ENCODE results near the gene SNX2.

The SNX2 gene

DNA sequence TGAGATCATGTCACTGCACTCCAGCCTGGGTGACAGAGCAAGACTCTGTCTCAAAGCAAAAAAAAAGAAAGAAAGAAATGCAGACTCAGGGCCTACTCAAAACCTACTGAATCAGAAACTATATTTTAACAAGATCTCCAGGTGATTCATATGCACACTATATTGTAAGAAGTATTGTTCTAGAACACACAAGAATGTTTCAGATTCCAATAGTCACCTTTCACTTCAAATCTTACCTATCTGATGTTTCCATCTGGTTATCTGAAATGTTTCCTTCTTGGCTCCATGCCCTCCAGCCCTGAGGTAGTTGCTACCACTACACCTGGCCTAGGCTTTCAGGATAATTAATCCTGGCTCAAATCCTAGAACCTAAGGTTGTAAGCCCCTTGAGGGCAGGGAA is 36.8 kb upstream of the SNX2 start:
- no peak overlapping the region for H3K27ac ChIP-seq
- no peaks in the 10 kb centered on the region for H3K9me3 ChIP-seq (ENCODE audit: severe bottlenecking)

DNA sequence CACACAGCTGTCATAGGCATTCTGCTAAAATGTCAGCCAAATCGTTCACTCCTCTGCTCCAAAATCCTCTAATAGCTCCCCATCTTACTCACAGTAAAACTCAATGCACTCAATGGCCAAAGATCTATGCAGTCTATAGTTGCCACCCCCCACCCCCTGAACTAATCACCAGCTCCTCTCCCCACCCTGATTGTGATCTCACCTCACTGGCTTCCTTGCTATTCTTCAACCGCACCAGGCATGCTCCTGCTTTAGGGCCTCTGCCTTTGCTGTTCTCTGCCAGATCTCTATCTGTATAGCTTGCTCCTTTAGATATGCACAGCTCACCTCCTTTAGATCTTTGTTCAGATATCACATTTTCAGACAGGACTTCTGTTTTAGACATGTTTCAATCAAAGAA is 33.2 kb upstream of the SNX2 start:
- Histone ChIP-seq H3K27me3 (ENCODE audit: insufficient read depth, low read depth, severe bottlenecking) (no peaks in the 10 kb centered on the region), H3K4me3 (ENCODE audit: low read depth, low read length) (no peak overlapping the region), H3K9me3 (ENCODE audit: severe bottlenecking) (no peaks in the 10 kb centered on the region), H3K27ac (no peak overlapping the region), H3K36me3 (no peaks in the 10 kb centered on the region)
- no peak for DNase-seq
- TF ChIP-seq, protein P1, sequence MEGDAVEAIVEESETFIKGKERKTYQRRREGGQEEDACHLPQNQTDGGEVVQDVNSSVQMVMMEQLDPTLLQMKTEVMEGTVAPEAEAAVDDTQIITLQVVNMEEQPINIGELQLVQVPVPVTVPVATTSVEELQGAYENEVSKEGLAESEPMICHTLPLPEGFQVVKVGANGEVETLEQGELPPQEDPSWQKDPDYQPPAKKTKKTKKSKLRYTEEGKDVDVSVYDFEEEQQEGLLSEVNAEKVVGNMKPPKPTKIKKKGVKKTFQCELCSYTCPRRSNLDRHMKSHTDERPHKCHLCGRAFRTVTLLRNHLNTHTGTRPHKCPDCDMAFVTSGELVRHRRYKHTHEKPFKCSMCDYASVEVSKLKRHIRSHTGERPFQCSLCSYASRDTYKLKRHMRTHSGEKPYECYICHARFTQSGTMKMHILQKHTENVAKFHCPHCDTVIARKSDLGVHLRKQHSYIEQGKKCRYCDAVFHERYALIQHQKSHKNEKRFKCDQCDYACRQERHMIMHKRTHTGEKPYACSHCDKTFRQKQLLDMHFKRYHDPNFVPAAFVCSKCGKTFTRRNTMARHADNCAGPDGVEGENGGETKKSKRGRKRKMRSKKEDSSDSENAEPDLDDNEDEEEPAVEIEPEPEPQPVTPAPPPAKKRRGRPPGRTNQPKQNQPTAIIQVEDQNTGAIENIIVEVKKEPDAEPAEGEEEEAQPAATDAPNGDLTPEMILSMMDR (IDR thresholded peaks at IDR 0.05; ENCODE audit: low read depth, low read length) = no peak

More for the DNA sequence above, 36.8 kb upstream of the SNX2 start:
- Histone ChIP-seq H3K27me3 (ENCODE audit: insufficient read depth, low read depth, severe bottlenecking) (no peaks in the 10 kb centered on the region), H3K4me3 (ENCODE audit: low read depth, low read length) (no peak overlapping the region), H3K36me3 (no peaks in the 10 kb centered on the region)
- TF ChIP-seq, protein P1 (IDR thresholded peaks at IDR 0.05; ENCODE audit: low read depth, low read length) = no peak
- no peak for DNase-seq

DNA sequence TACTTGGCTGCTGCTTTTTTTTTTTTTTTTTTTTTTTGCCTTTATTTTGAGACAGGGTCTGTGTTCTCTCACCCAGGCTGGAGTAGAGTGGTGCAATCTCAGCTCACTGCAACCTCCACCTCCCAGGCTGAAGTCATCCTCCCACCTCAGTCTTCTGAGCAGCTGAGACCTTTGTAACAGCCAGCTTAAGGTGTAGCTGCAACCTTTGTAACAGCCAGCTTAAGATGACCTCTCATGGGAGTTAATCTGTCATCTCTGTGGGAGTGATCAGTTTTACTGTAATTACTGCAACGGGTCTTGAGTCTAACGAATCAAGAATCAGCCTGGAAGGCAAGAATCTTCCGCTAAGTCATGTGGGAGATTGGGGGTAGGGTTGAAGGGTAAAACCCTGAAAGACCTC is 31.6 kb upstream of the SNX2 start:
- TF ChIP-seq, protein P1 (IDR thresholded peaks at IDR 0.05; ENCODE audit: low read depth, low read length) = no peak
- Histone ChIP-seq H3K4me3 (ENCODE audit: low read depth, low read length) (no peak overlapping the region), H3K36me3 (no peaks in the 10 kb centered on the region), H3K27me3 (ENCODE audit: insufficient read depth, low read depth, severe bottlenecking) (no peaks in the 10 kb centered on the region), H3K27ac (no peak overlapping the region), H3K9me3 (ENCODE audit: severe bottlenecking) (no peaks in the 10 kb centered on the region)
- peak; percentile 26 for DNase-seq

DNA sequence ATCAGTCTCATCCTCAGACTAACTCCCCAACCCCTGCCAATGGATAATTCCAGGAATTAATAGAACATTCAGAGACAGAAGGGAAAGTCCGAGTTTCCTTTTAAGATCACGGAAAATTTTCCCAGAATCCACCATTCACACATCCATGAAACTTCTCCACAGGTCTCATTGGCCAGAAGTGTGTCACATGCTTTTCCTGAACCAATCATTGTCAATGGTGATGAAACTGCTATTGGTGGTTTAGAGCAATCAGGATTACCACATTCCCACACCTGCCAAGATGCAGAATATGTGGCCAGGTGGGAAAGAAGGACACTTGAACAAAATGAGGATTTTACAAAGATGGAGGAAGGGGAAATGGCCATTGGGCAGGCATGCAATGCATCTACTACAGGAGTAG is 29.3 kb upstream of the SNX2 start:
- Histone ChIP-seq H3K9me3 (ENCODE audit: severe bottlenecking) (no peaks in the 10 kb centered on the region), H3K36me3 (no peaks in the 10 kb centered on the region), H3K27ac (no peak overlapping the region), H3K4me3 (ENCODE audit: low read depth, low read length) (no peak overlapping the region), H3K27me3 (ENCODE audit: insufficient read depth, low read depth, severe bottlenecking) (no peaks in the 10 kb centered on the region)
- TF ChIP-seq, protein P1 (IDR thresholded peaks at IDR 0.05; ENCODE audit: low read depth, low read length) = no peak
- no peak for DNase-seq

DNA sequence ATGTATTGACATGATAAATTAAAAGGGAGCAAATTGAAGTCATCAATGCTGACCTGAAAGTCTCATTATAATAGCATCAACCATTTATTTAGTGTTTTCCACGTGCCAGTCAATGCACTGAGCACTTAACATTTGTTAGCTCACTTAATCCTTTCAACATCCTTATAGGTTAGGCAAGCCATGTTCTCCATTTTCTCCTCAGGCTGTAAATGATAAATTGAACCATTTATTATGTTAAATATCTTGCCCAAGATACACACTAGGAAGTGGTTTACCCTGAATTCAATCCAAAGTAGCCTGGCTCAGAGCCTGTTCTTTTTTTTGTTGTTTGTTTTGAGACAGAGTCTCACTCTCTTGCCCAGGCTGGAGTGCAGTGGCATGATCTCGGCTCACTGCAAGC is 25.0 kb upstream of the SNX2 start:
- no peak overlapping the region for H3K4me3 ChIP-seq (ENCODE audit: low read depth, low read length)
- H3K36me3 ChIP-seq = no peaks in the 10 kb centered on the region
- no peaks in the 10 kb centered on the region for H3K27me3 ChIP-seq (ENCODE audit: insufficient read depth, low read depth, severe bottlenecking)
- DNase-seq = no peak
- TF ChIP-seq, protein P1 (IDR thresholded peaks at IDR 0.05; ENCODE audit: low read depth, low read length) = no peak
- H3K9me3 ChIP-seq (ENCODE audit: severe bottlenecking) = no peaks in the 10 kb centered on the region
- H3K27ac ChIP-seq = no peak overlapping the region

DNA sequence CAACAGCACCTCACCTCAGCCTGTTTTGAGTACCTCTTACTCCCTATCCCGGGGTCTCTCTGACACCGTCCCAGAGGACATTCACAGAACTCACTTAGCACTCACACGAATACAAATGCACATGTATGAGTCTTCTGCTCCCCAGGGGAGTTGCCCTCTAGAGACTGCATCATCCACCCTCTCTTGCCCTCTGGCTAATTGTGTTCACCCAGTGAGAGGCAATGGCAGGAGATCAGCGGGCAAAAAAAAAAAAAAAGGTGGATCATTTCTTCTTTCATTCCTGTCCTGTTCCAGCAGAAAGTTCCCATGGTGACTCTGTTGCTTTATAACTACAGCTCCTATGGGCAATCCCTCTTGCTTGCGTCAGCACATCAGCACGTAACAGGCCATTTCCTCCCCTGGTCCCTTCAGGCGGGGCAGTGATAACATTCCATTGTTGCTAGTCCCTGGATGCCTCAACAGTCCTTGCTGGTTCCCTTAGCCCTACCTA is 23.5 kb upstream of the SNX2 start:
- Histone ChIP-seq H3K36me3 (no peaks in the 10 kb centered on the region), H3K27ac (no peak overlapping the region), H3K9me3 (ENCODE audit: severe bottlenecking) (no peaks in the 10 kb centered on the region), H3K4me3 (ENCODE audit: low read depth, low read length) (no peak overlapping the region), H3K27me3 (ENCODE audit: insufficient read depth, low read depth, severe bottlenecking) (no peaks in the 10 kb centered on the region)
- no peak for DNase-seq
- TF ChIP-seq, protein P1 (IDR thresholded peaks at IDR 0.05; ENCODE audit: low read depth, low read length) = no peak

All from WERI-Rb-1 (cell line).